Measurements from ENCODE around the gene NIT2. TPM values are rescaled to one million over a fixed set of nuclear protein-coding genes. Genes with fewer than 3 reads are reported as not detected.

NIT2 gene
- polyA plus RNA-seq, 1 donor from 2014 or later = 17.2 TPM

- TF ChIP-seq POLR2AphosphoS5 (IDR thresholded peaks at IDR 0.05) = no peak
- TF ChIP-seq SMC3 (conservative IDR thresholded peaks at IDR 0.05; ENCODE audit: poor library complexity) = no peak
- TF ChIP-seq EP300 (conservative IDR thresholded peaks at IDR 0.05; ENCODE audit: poor library complexity, severe bottlenecking) = no peak
- TF ChIP-seq MXI1 (conservative IDR thresholded peaks at IDR 0.05; ENCODE audit: poor library complexity, severe bottlenecking) = no peak
- TF ChIP-seq RAD21 (conservative IDR thresholded peaks at IDR 0.05) = no peak
- no peak for TF ChIP-seq TAF1 (IDR thresholded peaks at IDR 0.05; ENCODE audit: low read depth)
- TF ChIP-seq CTCF (IDR thresholded peaks at IDR 0.05; ENCODE audit: poor library complexity, severe bottlenecking) = no peak
- TF ChIP-seq REST (IDR thresholded peaks at IDR 0.05; ENCODE audit: borderline replicate concordance) = no peak
- TF ChIP-seq EZH2 (IDR thresholded peaks at IDR 0.05; ENCODE audit: borderline replicate concordance, insufficient read depth, low read length, poor library complexity, severe bottlenecking) = no peak
- Histone ChIP-seq H3K36me3 (ENCODE audit: insufficient read depth, low read length) (no peaks in the 10 kb centered on the region), H2AFZ (ENCODE audit: low read depth, low read length) (no peak overlapping the region), H3F3A (ENCODE audit: insufficient read depth, low read length, poor library complexity, severe bottlenecking) (no peaks in the 10 kb centered on the region), H3K9ac (ENCODE audit: low read length) (no peak overlapping the region), H3K4me3 (ENCODE audit: low read length) (no peak overlapping the region), H3K79me2 (replicated peaks; ENCODE audit: insufficient read depth, low read length) (no peaks in the 10 kb centered on the region), H3K9me2 (ENCODE audit: insufficient read depth, low read length) (no peaks in the 10 kb centered on the region), H3K4me2 (ENCODE audit: low read length) (no peak overlapping the region), H3K27me3 (ENCODE audit: insufficient read depth, low read depth, low read length) (no peaks in the 10 kb centered on the region), H4K20me1 (ENCODE audit: insufficient read depth) (no peaks in the 10 kb centered on the region), H3K27ac (ENCODE audit: low read length) (no peak overlapping the region), H3K9me3 (ENCODE audit: low read length) (no peaks in the 10 kb centered on the region)
Measured at GRCh38 chr3:100352296-100353231, 18.0 kb downstream of the NIT2 start.

GRCh38 chr3:100354850-100355249, 20.3 kb downstream of the NIT2 start:
- Histone ChIP-seq H4K20me1 (ENCODE audit: insufficient read depth) (no peaks in the 10 kb centered on the region), H3K9ac (ENCODE audit: low read length) (no peak overlapping the region), H3F3A (ENCODE audit: insufficient read depth, low read length, poor library complexity, severe bottlenecking) (no peaks in the 10 kb centered on the region), H3K27me3 (ENCODE audit: insufficient read depth, low read depth, low read length) (no peaks in the 10 kb centered on the region), H3K4me2 (ENCODE audit: low read length) (no peak overlapping the region), H3K9me2 (ENCODE audit: insufficient read depth, low read length) (no peaks in the 10 kb centered on the region), H3K4me3 (ENCODE audit: low read length) (no peak overlapping the region), H3K36me3 (ENCODE audit: insufficient read depth, low read length) (no peaks in the 10 kb centered on the region), H3K27ac (ENCODE audit: low read length) (no peak overlapping the region), H3K9me3 (ENCODE audit: low read length) (no peaks in the 10 kb centered on the region), H3K79me2 (replicated peaks; ENCODE audit: insufficient read depth, low read length) (no peaks in the 10 kb centered on the region), H2AFZ (ENCODE audit: low read depth, low read length) (no peak overlapping the region)
- TF ChIP-seq RAD21 (conservative IDR thresholded peaks at IDR 0.05) (no peak), EZH2 (IDR thresholded peaks at IDR 0.05; ENCODE audit: borderline replicate concordance, insufficient read depth, low read length, poor library complexity, severe bottlenecking) (no peak), EP300 (conservative IDR thresholded peaks at IDR 0.05; ENCODE audit: poor library complexity, severe bottlenecking) (no peak), REST (IDR thresholded peaks at IDR 0.05; ENCODE audit: borderline replicate concordance) (no peak), CTCF (IDR thresholded peaks at IDR 0.05; ENCODE audit: poor library complexity, severe bottlenecking) (no peak)
